Hepatocyte (in vitro differentiated cells): ENCODE measurements around the gene SIGLEC9.

Experiments
- EZH2 ChIP-seq: fragments of 200-600 bp; sonication (generic); IDR thresholded peaks from 2 replicates; pipeline ENCODE4 v1.6.1; 2016; ENCODE audit warnings: antibody characterized with exemption, mild to moderate bottlenecking, borderline replicate concordance
- EZH2phosphoT487 ChIP-seq: fragments of 200-600 bp; sonication (generic); IDR thresholded peaks from one replicate; pipeline ENCODE4 v1.6.1; 2018; ENCODE audit warnings: antibody characterized with exemption, mild to moderate bottlenecking, low read depth, moderate library complexity; ENCODE audit not compliant: unreplicated experiment, severe bottlenecking
- TF ChIP-seq, protein P1 (sequence below): fragments of 200-600 bp; sonication (generic); IDR thresholded peaks from 2 replicates; pipeline ENCODE4 v1.5.1; 2016; ENCODE audit warnings: antibody characterized with exemption, mild to moderate bottlenecking; ENCODE audit not compliant: poor library complexity

- TF ChIP-seq, protein P1, sequence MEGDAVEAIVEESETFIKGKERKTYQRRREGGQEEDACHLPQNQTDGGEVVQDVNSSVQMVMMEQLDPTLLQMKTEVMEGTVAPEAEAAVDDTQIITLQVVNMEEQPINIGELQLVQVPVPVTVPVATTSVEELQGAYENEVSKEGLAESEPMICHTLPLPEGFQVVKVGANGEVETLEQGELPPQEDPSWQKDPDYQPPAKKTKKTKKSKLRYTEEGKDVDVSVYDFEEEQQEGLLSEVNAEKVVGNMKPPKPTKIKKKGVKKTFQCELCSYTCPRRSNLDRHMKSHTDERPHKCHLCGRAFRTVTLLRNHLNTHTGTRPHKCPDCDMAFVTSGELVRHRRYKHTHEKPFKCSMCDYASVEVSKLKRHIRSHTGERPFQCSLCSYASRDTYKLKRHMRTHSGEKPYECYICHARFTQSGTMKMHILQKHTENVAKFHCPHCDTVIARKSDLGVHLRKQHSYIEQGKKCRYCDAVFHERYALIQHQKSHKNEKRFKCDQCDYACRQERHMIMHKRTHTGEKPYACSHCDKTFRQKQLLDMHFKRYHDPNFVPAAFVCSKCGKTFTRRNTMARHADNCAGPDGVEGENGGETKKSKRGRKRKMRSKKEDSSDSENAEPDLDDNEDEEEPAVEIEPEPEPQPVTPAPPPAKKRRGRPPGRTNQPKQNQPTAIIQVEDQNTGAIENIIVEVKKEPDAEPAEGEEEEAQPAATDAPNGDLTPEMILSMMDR: no peak
- TF ChIP-seq EZH2 (no peak), EZH2phosphoT487 (no peak)
These were observed 7.3 kb downstream of the SIGLEC9 start for GRCh38 chr19:51131780-51132680.
